Spleen (tissue), 11 donors: ENCODE results near the gene NCAPD3. TPM values are rescaled to one million over a fixed set of nuclear protein-coding genes. Genes with fewer than 3 reads are reported as not detected.

Source experiments
- DNase-seq: peaks from one replicate; pipeline ENCODE4 v3.0.0-alpha.2; 2020
- H3K27ac ChIP-seq, 8 donors: fragments of 200-600 bp; sonication (generic) in 7 of 8; 1 replicate in 4 of 8; 2 replicates in 4 of 8; pipeline versions ENCODE4 v1.5.0 to v1.8.0; 2016 to 2021; ENCODE audit warnings: inconsistent platforms in 4 of 8, mild to moderate bottlenecking in 4 of 8, moderate library complexity in 1 of 8
- H3K27me3 ChIP-seq, 7 donors: fragments of 200-600 bp; sonication (generic) in 6 of 7; replicated peaks in 1 of 7; 1 replicate in 4 of 7; 2 replicates in 3 of 7; pipeline versions ENCODE4 v1.5.0 to v1.8.0; 2016 to 2021; ENCODE audit warnings: inconsistent platforms in 3 of 7, mild to moderate bottlenecking in 1 of 7
- H3K36me3 ChIP-seq, 6 donors: fragments of 200-600 bp; sonication (generic) in 5 of 6; 1 replicate in 4 of 6; 2 replicates in 2 of 6; pipeline versions ENCODE4 v1.5.0 to v1.8.0; 2016 to 2021; ENCODE audit warnings: inconsistent platforms in 2 of 6
- H3K4me1 ChIP-seq, 6 donors: fragments of 200-600 bp; sonication (generic) in 5 of 6; 1 replicate in 3 of 6; 2 replicates in 3 of 6; pipeline versions ENCODE4 v1.5.0 to v1.8.0; 2016 to 2021; ENCODE audit warnings: inconsistent platforms in 3 of 6
- H3K4me3 ChIP-seq, 8 donors: fragments of 200-600 bp; sonication (generic) in 7 of 8; 1 replicate in 4 of 8; 2 replicates in 4 of 8; pipeline versions ENCODE4 v1.5.0 to v1.8.0; 2016 to 2021; ENCODE audit warnings: inconsistent platforms in 4 of 8, mild to moderate bottlenecking in 4 of 8, moderate library complexity in 2 of 8
- H3K9me3 ChIP-seq, 8 donors: fragments of 200-600 bp; sonication (generic) in 7 of 8; 1 replicate in 4 of 8; 2 replicates in 4 of 8; pipeline versions ENCODE4 v1.5.0 to v1.8.0; 2016 to 2021; ENCODE audit warnings: inconsistent platforms in 4 of 8
- CTCF ChIP-seq, 11 experiments: fragments of 200-600 bp in 7 of 11; fragments of 450-650 bp in 4 of 11; sonication (generic) in 4 of 11; IDR thresholded peaks in 8 of 11; conservative IDR thresholded peaks in 3 of 11; 1 replicate in 7 of 11; 2 replicates in 4 of 11; pipeline versions ENCODE4 v1.4.0 to v1.8.0; 2016 to 2021; ENCODE audit warnings: antibody characterized with exemption in 11 of 11, inconsistent platforms in 4 of 11, mild to moderate bottlenecking in 1 of 11
- POLR2A ChIP-seq, 3 donors: fragments of 450-650 bp; IDR thresholded peaks; one replicate each; pipeline ENCODE4 v1.5.1; 2017; ENCODE audit warnings: antibody characterized with exemption in 3 of 3, mild to moderate bottlenecking in 1 of 3
- POLR2AphosphoS5 ChIP-seq, 3 donors: sonication (generic); formaldehyde crosslinking; IDR thresholded peaks; one replicate each; pipeline ENCODE4 v1.5.1; 2017; ENCODE audit warnings: antibody characterized with exemption in 3 of 3
- WGBS, 5 donors: extraction: QIAGEN DNeasy Blood & Tissue Kit in 3 of 5; methylation state at CpG; one replicate each; pipeline versions ENCODE4 v1.1.5 to v1.1.7; 2013 to 2018; 5-methylcytosine and 5-hydroxymethylcytosine counted together
- intact Hi-C: fragments of 100-400 bp; cut with DNase I; formaldehyde crosslinking; loops from one replicate; pipeline ENCODE4 v1.15.0; 2023; ENCODE audit warnings: low total_unique reads
- polyA plus RNA-seq, 3 donors: library from polyadenylated mRNA; stranded (reverse); fragments of 200-250 nt; gene quantifications; one replicate each; pipeline ENCODE4 v1.2.1, GENCODE V29; 2013
- total RNA-seq, 7 donors: library from RNA; depleted of rRNA in 3 of 7; stranded (reverse); fragments of >200 nt in 3 of 7; fragmentation: NEBNext Ultra II Directional in 4 of 7; extraction: Animal tissue kit (Norgen Biotek cat#: 25700) in 4 of 7; gene quantifications; one replicate each; pipeline versions ENCODE4 v1.1.0 to v1.2.1, GENCODE V29; 2016 to 2021
- donor health status: healthy with polysubstance abuse.
- donor health status: DM: no; HTN: no; CAD: no; lungs with moderate emphysema.
- donor health status: DM: no; HTN: no; CAD: no.
- donor health status: Bipolar disorder and iron deficiency.
- donor health status: healthy.
- donor health status: DM: no; HTN: no; CAD: no.
- donor health status: DM: yes; HTN: yes; CAD: no.

NCAPD3 gene
- total and polyA plus RNA-seq, 10 donors = 3.0 to 33.0 (median 22.1) TPM

- peak overlapping the region in 7 of 8 donors; percentile 47 to 88 (median 80) for H3K27ac ChIP-seq
- WGBS, 5 donors = 5 to 9% (median 7%) methylated on average over 27 of the region's 27 CpGs
Observed at GRCh38 chr11:134252346-134253187, 28.8 kb upstream of the NCAPD3 start.

GRCh38 chr11:134250675-134251074, 26.9 kb upstream of the NCAPD3 start:
- intact Hi-C loops = loop anchor here (10.0 kb wide), 1 partner anchor 46 kb away; no protein-coding TSS in a partner anchor

More at GRCh38 chr11:134252346-134253187, 28.8 kb upstream of the NCAPD3 start:
- no peaks in the 10 kb centered on the region for H3K27me3 ChIP-seq
- intact Hi-C loops = loop anchor here (10.0 kb wide), 1 partner anchor 48 kb away; no protein-coding TSS in a partner anchor
- H3K4me3 ChIP-seq = peak overlapping the region; percentile 68 to 96 (median 88)
- TF ChIP-seq POLR2A (IDR thresholded peaks at IDR 0.05) (no peak), CTCF (IDR thresholded peaks at IDR 0.05 in 8 of 11, conservative IDR thresholded peaks at IDR 0.05 in 3 of 11) (no peak), POLR2AphosphoS5 (IDR thresholded peaks at IDR 0.05) (no peak)
- H3K4me1 ChIP-seq = peaks cover 10 to 70% (median 36%) of the 10 kb centered on the region in 6 donors
- peaks cover 2 to 51% (median 38%) of the 10 kb centered on the region in 6 donors for H3K36me3 ChIP-seq
- DNase-seq = peak; percentile 82
- H3K9me3 ChIP-seq = no peaks in the 10 kb centered on the region

GRCh38 chr11:134250246-134250645, 26.5 kb upstream of the NCAPD3 start:
- no peak for TF ChIP-seq CTCF (IDR thresholded peaks at IDR 0.05 in 8 of 11, conservative IDR thresholded peaks at IDR 0.05 in 3 of 11)
- TF ChIP-seq POLR2A (IDR thresholded peaks at IDR 0.05) = no peak
- TF ChIP-seq POLR2AphosphoS5 (IDR thresholded peaks at IDR 0.05) = no peak
- H3K36me3 ChIP-seq = peaks cover 2 to 61% (median 54%) of the 10 kb centered on the region in 6 donors
- 74 to 92% (median 84%) methylated on average over 3 of the region's 3 CpGs for WGBS, 5 donors
- no peaks in the 10 kb centered on the region for H3K27me3 ChIP-seq
- intact Hi-C loops = loop anchor here (10.0 kb wide), 1 partner anchor 45 kb away; no protein-coding TSS in a partner anchor
- no peaks in the 10 kb centered on the region for H3K9me3 ChIP-seq
- peaks cover 10 to 54% (median 33%) of the 10 kb centered on the region in 6 donors for H3K4me1 ChIP-seq
- peak overlapping the region in 3 of 8 donors; percentile 9 to 32 (median 31) for H3K27ac ChIP-seq
- no peak overlapping the region for H3K4me3 ChIP-seq
- no peak for DNase-seq

More at GRCh38 chr11:134250675-134251074, 26.9 kb upstream of the NCAPD3 start:
- TF ChIP-seq POLR2A (IDR thresholded peaks at IDR 0.05) (no peak), POLR2AphosphoS5 (IDR thresholded peaks at IDR 0.05) (no peak), CTCF (IDR thresholded peaks at IDR 0.05 in 8 of 11, conservative IDR thresholded peaks at IDR 0.05 in 3 of 11) (no peak)
- 55 to 88% (median 72%) methylated on average over 2 of the region's 2 CpGs for WGBS, 5 donors
- Histone ChIP-seq H3K27me3 (no peaks in the 10 kb centered on the region), H3K36me3 (peaks cover 2 to 56% (median 49%) of the 10 kb centered on the region in 6 donors), H3K4me1 (peaks cover 10 to 58% (median 36%) of the 10 kb centered on the region in 6 donors), H3K4me3 (no peak overlapping the region), H3K27ac (peak overlapping the region in 3 of 8 donors; percentile 9 to 32 (median 31)), H3K9me3 (no peaks in the 10 kb centered on the region)
- DNase-seq = no peak
